SK-N-MC (cell line): ENCODE measurements around the gene ABLIM1.

ENCODE experiments used
- DNase-seq: peaks from one replicate; pipeline ENCODE4 v3.0.0-alpha.2; 2011; ENCODE audit warnings: low read depth, low spot score
- H3K27ac ChIP-seq: fragments of 200-600 bp; sonication (generic); 2 replicates; pipeline ENCODE4 v1.5.1; 2016; ENCODE audit warnings: mixed run types
- H3K36me3 ChIP-seq: fragments of 200-600 bp; sonication (generic); 2 replicates; pipeline ENCODE4 v1.6.1; 2017; ENCODE audit warnings: antibody characterized with exemption, low read length, mixed read lengths; ENCODE audit not compliant: insufficient read depth
- H3K4me3 ChIP-seq: fragments of 200-600 bp; sonication (generic); 2 replicates; pipeline ENCODE4 v1.5.1; 2016
- H3K9ac ChIP-seq: fragments of 200-600 bp; sonication (generic); 2 replicates; pipeline ENCODE4 v1.8.0; 2017; ENCODE audit warnings: mixed run types, mixed read lengths; ENCODE audit not compliant: insufficient read length
- H3K9me3 ChIP-seq: fragments of 200-600 bp; sonication (generic); 2 replicates; pipeline ENCODE4 v1.6.1; 2017; ENCODE audit warnings: low read depth, mild to moderate bottlenecking, antibody characterized with exemption, low read length, moderate library complexity, mixed read lengths
- EZH2 ChIP-seq: fragments of 200-600 bp; sonication (generic); IDR thresholded peaks from one replicate; pipeline ENCODE4 v1.6.1; 2017; ENCODE audit warnings: antibody characterized with exemption
- FOXP2 ChIP-seq: optimal IDR thresholded peaks from 2 replicates; pipeline ENCODE3; 2011; ENCODE audit warnings: mild to moderate bottlenecking, moderate library complexity; ENCODE audit not compliant: insufficient read depth; ENCODE audit errors: extremely low read length, control extremely low read depth
- POLR2AphosphoS5 ChIP-seq: IDR thresholded peaks from 2 replicates; pipeline ENCODE4 v1.6.1; 2012; ENCODE audit warnings: mild to moderate bottlenecking, low read depth, low read length, borderline replicate concordance

ABLIM1 gene

DNA sequence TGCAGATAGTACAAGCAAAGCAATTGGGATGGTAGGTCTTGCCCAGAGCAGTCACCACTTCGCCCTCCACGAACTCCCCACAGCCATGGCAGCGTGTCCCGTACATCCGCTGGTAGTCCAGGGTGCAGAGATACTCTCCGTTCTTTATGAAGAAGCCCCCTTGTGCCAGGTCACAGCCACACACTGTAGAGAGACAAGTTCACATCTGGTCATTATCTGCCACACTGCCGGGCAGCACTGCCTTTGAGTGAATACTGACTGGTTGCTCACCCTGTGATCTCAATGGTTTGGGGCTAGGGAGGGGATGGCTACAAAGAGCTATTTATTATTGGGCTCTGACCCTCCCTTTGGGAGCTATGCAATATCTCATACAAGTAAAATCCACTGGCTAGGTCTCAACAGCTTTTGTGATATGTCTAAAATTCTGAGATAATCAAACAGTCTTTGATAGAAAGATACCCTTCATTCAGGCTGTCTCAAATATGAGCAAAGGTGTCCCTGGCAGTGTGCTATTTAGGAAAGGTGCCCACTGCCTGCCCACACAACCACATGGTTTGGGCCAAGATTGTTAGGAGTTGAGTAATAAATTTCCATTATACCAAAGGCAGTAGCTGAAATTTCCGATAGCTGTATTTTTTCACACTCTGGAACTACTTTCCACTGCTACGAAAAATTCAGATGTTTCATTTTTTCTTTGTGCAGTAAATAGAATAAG, 82.5 kb downstream of the ABLIM1 start:
- no peak for DNase-seq
- Histone ChIP-seq H3K36me3 (no peaks in the 10 kb centered on the region), H3K9ac (no peak overlapping the region), H3K4me3 (no peak overlapping the region), H3K9me3 (no peaks in the 10 kb centered on the region), H3K27ac (no peak overlapping the region)
- TF ChIP-seq POLR2AphosphoS5 (no peak), FOXP2 (no peak), EZH2 (no peak)

- no peak overlapping the region for H3K9ac ChIP-seq
- H3K4me3 ChIP-seq, result no peak overlapping the region
- no peaks in the 10 kb centered on the region for H3K9me3 ChIP-seq
- H3K27ac ChIP-seq, result no peak overlapping the region
- no peak for DNase-seq
- H3K36me3 ChIP-seq, result no peaks in the 10 kb centered on the region
- TF ChIP-seq POLR2AphosphoS5 (no peak), EZH2 (no peak), FOXP2 (no peak)
Observed at GRCh38 chr10:114573330-114574045, 84.6 kb downstream of the ABLIM1 start.

DNA sequence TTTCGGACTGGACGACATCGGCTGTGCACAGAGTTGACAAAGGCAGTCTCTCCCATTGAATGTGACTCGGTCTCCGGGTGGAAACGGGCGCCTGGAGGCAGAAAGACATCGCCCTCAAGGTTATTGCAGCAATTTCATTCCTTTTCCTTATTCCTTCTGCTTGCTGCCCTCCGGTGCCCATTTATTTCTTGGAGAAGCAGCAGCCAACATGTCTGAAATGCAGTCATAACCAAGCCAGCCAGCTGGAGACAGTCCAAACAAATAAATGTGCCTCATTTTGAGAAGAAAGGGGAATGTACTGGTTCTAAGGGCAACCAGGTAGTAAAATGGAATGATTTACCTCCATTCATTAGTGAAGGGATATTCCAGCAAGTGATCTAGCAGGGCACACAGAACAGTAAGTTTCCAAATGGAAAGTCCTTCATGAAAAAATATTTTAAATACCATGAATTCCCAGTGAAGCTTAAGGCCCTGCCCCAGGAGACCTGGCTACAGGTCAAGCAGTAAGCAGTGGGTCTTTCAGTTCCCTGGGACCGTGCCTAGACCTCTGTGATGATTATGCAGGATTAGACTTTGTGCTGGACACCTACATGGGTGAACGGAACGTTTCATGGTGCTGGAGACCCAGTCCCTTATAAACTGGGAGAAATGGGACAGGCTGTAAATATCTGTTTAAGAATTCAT, 86.6 kb downstream of the ABLIM1 start:
- Histone ChIP-seq H3K9ac (no peak overlapping the region), H3K4me3 (no peak overlapping the region), H3K9me3 (no peaks in the 10 kb centered on the region), H3K27ac (no peak overlapping the region), H3K36me3 (no peaks in the 10 kb centered on the region)
- no peak for TF ChIP-seq EZH2
- no peak for TF ChIP-seq FOXP2
- no peak for TF ChIP-seq POLR2AphosphoS5
- no peak for DNase-seq

DNA sequence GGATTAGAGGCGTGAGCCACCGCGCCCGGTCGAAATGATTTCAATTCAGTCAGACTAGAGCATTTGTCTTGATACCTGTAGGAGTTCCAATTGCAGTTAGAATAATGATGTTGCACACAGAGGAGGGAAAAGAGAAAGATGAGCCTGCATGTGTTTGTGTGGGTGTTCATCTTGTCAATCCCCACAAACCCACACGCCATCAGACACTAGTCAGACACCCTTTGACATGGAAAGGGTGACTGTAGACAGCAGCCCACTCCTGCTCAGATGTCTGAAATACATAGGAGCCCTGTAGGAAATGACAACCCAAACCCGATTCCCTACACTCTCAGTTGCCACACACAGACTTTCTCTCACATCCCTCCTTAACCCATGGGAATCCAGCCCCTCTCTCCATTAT, 92.0 kb downstream of the ABLIM1 start:
- H3K9ac ChIP-seq, result no peak overlapping the region
- TF ChIP-seq POLR2AphosphoS5 (no peak), EZH2 (no peak), FOXP2 (no peak)
- no peak for DNase-seq
- H3K36me3 ChIP-seq, result no peaks in the 10 kb centered on the region
- no peak overlapping the region for H3K27ac ChIP-seq
- H3K9me3 ChIP-seq, result no peaks in the 10 kb centered on the region
- no peak overlapping the region for H3K4me3 ChIP-seq

DNA sequence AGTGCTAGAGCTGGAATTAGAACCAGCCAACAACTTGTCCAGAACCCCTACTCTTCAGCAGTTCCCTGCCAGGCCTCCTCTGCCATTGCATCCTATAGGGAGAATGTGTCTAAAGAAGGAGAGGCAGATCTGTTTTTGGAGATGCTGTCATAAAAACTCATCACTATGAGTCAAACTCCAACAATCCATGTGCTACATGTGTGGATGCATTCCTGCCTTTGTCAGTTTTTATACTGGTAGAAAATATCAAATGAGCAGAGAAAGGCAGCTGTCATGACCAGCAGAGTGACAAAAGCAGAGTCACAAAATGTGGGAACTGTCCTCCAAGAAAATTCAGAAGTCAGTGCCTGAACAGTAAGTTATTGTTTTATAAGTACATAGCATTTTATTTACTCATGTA, 93.0 kb downstream of the ABLIM1 start:
- no peak for DNase-seq
- Histone ChIP-seq H3K36me3 (no peaks in the 10 kb centered on the region), H3K9ac (no peak overlapping the region), H3K9me3 (no peaks in the 10 kb centered on the region), H3K4me3 (no peak overlapping the region), H3K27ac (no peak overlapping the region)
- TF ChIP-seq POLR2AphosphoS5 (no peak), FOXP2 (no peak), EZH2 (no peak)

- TF ChIP-seq FOXP2, result no peak
- TF ChIP-seq POLR2AphosphoS5, result no peak
- no peak for TF ChIP-seq EZH2
- no peak for DNase-seq
- H3K9me3 ChIP-seq, result no peaks in the 10 kb centered on the region
- no peaks in the 10 kb centered on the region for H3K36me3 ChIP-seq
- no peak overlapping the region for H3K4me3 ChIP-seq
- H3K9ac ChIP-seq, result no peak overlapping the region
- no peak overlapping the region for H3K27ac ChIP-seq
Observed at GRCh38 chr10:114561008-114561523, 97.0 kb downstream of the ABLIM1 start.

- DNase-seq, result no peak
- Histone ChIP-seq H3K9ac (no peak overlapping the region), H3K4me3 (no peak overlapping the region), H3K36me3 (no peaks in the 10 kb centered on the region), H3K9me3 (no peaks in the 10 kb centered on the region), H3K27ac (no peak overlapping the region)
- no peak for TF ChIP-seq EZH2
- TF ChIP-seq FOXP2, result no peak
Observed at GRCh38 chr10:114560144-114560543, 97.9 kb downstream of the ABLIM1 start.

DNA sequence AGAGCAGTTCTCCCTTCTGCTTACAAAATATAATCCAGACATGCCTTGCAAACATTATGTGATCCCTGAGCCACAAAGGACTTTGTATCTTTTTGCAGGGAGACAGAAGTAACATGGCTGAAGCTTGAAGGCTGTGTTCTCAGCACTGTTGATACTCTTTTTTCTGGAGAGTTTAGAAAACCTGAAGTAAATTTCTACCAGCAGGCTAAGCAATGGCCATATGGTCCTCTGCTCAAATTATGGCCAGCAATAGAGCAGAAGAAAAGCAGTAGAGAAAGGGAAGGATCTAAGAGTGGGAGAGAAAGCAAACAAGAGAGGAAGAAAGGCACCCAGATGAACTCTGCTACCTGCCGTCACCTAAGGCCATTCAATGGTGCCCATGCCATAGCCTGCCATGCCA, 98.4 kb downstream of the ABLIM1 start:
- H3K9ac ChIP-seq, result no peak overlapping the region
- H3K36me3 ChIP-seq, result no peaks in the 10 kb centered on the region
- no peak for DNase-seq
- H3K4me3 ChIP-seq, result no peak overlapping the region
- TF ChIP-seq EZH2, result no peak
- TF ChIP-seq POLR2AphosphoS5, result no peak
- TF ChIP-seq FOXP2, result no peak
- no peak overlapping the region for H3K27ac ChIP-seq
- no peaks in the 10 kb centered on the region for H3K9me3 ChIP-seq
